Activated naive CD8-positive, alpha-beta T cell treated with anti-CD3 and anti-CD28 coated beads, Interleukin-2, amount 10 ng/mL, durations not matched to agents 7 days and 5 days (primary cell): ENCODE data around the gene CLOCK. TPM values are rescaled to one million over a fixed set of nuclear protein-coding genes. Genes with fewer than 3 reads are reported as not detected.

Experiments used
- ATAC-seq: fragments of 150-1000 bp; cut with Tn5 transposase; one replicate; pipeline ENCODE4 v1.10.0; 2021; ENCODE audit warnings: low read depth, moderate library complexity
- POLR2A ChIA-PET: fragments of 350-600 bp; sonication (Branson Sonifier 250); formaldehyde crosslinking; loops from one replicate; lab custom pipeline; 2021; ENCODE audit warnings: antibody characterized with exemption; lab: Charles Lee
- DNase-seq: peaks from one replicate; pipeline ENCODE4 v3.0.0; 2021
- H3K27ac Mint-ChIP-seq: one replicate; pipeline ENCODE4 v1.8.0; 2022; ENCODE audit warnings: mild to moderate bottlenecking, mixed read lengths
- H3K27me3 Mint-ChIP-seq: one replicate; pipeline ENCODE4 v1.8.0; 2022; ENCODE audit warnings: mild to moderate bottlenecking, moderate library complexity, mixed read lengths
- H3K36me3 Mint-ChIP-seq: one replicate; pipeline ENCODE4 v1.8.0; 2021; ENCODE audit warnings: mild to moderate bottlenecking, mixed read lengths
- H3K4me1 Mint-ChIP-seq: one replicate; pipeline ENCODE4 v1.8.0; 2021; ENCODE audit warnings: mixed read lengths
- H3K4me3 Mint-ChIP-seq: one replicate; pipeline ENCODE4 v1.8.0; 2022; ENCODE audit warnings: mild to moderate bottlenecking, moderate library complexity, mixed read lengths
- H3K9me3 Mint-ChIP-seq: one replicate; pipeline ENCODE4 v1.8.0; 2021; ENCODE audit warnings: mixed read lengths
- total RNA-seq, 2 experiments: library from RNA; stranded (reverse); gene quantifications; one replicate each; pipeline ENCODE4 v1.2.3, GENCODE V29; 2021

CLOCK gene
- total RNA-seq, 2 experiments from 2014 or later, result 8.5 to 9.1 TPM

DNA sequence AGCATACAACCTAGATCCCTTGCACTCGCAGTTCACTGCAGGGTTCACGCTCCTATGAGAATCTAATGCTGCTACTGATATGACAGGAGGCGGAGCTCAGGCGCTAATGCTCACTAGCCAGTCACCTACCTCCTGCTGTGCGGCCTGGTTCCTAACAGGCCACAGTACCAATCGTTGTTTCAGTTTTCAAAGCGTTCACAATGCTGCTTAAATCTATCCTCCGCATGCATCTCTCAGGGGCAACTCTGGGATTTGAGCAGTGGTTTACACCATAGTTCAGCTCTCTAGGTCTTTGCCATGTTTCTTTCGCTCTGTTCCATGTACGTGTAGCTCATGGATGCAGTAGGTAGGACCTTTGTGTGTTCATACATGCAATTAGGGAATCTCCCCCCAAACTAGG is 47.2 kb downstream of the CLOCK start:
- Mint-ChIP-seq H3K27ac (no peak overlapping the region), H3K4me1 (no peaks in the 10 kb centered on the region), H3K27me3 (no peaks in the 10 kb centered on the region), H3K4me3 (no peak overlapping the region), H3K9me3 (no peaks in the 10 kb centered on the region), H3K36me3 (peaks cover 14% of the 10 kb centered on the region)
- no peak for ATAC-seq
- POLR2A ChIA-PET, result no interaction called here
- DNase-seq, result no peak

DNA sequence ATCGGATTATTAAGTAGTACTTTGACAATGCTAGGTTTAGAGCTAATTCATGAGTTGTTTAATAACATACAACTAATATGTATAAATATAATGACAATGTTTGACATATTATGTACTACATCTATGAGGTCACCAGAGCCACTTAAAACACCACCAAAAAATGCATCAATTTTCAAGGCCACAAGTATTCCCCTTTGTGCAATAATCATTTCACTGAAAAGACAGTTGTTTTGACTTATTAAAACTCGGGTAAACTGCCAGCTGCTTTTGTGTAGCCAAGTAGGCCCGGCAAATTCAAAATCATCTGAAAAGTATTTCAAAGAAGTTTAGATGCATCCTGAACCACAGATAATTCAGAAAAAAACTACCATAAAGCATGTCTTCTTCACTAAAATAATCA is 48.7 kb downstream of the CLOCK start:
- ATAC-seq (no peak), DNase-seq (no peak)
- Mint-ChIP-seq H3K4me3 (no peak overlapping the region), H3K36me3 (peaks cover 13% of the 10 kb centered on the region), H3K4me1 (no peaks in the 10 kb centered on the region), H3K27me3 (no peaks in the 10 kb centered on the region), H3K9me3 (no peaks in the 10 kb centered on the region), H3K27ac (no peak overlapping the region)
- POLR2A ChIA-PET, result no interaction called here

DNA sequence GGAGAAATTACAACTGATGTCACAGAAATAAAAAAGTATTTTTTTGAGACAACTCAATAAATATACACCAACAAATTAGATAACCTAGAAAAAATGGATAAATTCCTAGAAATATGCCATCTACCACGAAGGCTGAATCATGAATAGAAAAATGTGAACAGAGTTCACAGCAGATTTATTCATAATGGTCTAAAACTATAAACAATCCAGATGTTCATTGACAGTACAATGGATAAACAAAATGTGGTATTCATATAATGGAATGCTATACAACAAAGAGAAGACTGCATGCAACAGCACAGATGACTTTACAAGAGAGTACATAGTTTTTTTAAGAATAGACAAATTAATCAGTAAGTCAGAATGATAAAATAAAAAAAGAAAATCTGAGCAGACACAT is 55.2 kb downstream of the CLOCK start:
- Mint-ChIP-seq H3K9me3 (no peaks in the 10 kb centered on the region), H3K27me3 (no peaks in the 10 kb centered on the region)
- POLR2A ChIA-PET, result no interaction called here

DNA sequence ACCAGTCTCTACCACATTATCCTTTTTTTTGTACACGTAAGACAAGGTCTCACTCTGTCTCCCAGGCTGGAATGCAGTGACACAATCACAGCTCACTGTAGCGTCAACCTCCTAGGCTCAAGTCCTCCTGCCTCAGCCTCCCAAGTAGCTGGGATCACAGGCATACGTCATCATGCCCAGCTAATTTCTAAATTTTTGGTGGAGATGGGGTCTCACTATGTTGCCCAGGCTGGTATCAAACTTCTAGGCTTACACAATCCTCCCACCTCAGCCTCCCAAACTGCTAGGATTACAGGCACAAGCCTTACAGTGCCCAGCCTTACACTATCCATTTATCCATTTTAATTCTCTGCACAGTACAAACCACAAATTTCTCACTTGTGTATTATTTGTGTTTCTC is 58.0 kb downstream of the CLOCK start:
- DNase-seq (no peak), ATAC-seq (no peak)
- H3K4me3 Mint-ChIP-seq, result no peak overlapping the region
- H3K27ac Mint-ChIP-seq, result no peak overlapping the region
- no peaks in the 10 kb centered on the region for H3K27me3 Mint-ChIP-seq
- no peaks in the 10 kb centered on the region for H3K4me1 Mint-ChIP-seq
- H3K36me3 Mint-ChIP-seq, result peaks cover 5% of the 10 kb centered on the region
- POLR2A ChIA-PET, result no interaction called here
- no peaks in the 10 kb centered on the region for H3K9me3 Mint-ChIP-seq

More for the DNA sequence above, 55.2 kb downstream of the CLOCK start:
- no peak for DNase-seq
- no peaks in the 10 kb centered on the region for H3K4me1 Mint-ChIP-seq
- ATAC-seq, result no peak
- no peak overlapping the region for H3K27ac Mint-ChIP-seq
- H3K36me3 Mint-ChIP-seq, result peaks cover 13% of the 10 kb centered on the region
- no peak overlapping the region for H3K4me3 Mint-ChIP-seq

DNA sequence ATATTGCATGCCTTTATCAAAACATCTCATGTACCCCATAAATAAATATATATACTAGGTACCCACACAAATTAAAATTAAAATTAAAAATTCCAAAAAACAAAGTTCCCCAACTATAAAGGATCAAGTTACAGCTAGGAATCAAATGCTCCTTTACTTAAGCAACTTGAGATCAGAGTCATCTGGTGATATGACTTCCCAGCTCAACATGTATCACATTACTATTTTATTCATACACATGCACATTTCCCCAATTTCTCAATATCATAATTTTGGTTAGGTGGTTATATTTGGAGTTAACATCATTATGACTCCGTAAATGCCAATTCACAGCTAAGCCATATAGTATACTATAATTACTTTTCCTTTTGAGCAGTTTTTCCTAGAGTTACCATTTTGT is 60.9 kb downstream of the CLOCK start:
- no peaks in the 10 kb centered on the region for H3K4me1 Mint-ChIP-seq
- ATAC-seq (no peak), DNase-seq (no peak)
- POLR2A ChIA-PET, result no interaction called here
- peaks cover 6% of the 10 kb centered on the region for H3K36me3 Mint-ChIP-seq
- H3K27ac Mint-ChIP-seq, result no peak overlapping the region
- H3K27me3 Mint-ChIP-seq, result no peaks in the 10 kb centered on the region
- H3K9me3 Mint-ChIP-seq, result no peaks in the 10 kb centered on the region
- H3K4me3 Mint-ChIP-seq, result no peak overlapping the region

- no peaks in the 10 kb centered on the region for H3K9me3 Mint-ChIP-seq
- H3K27ac Mint-ChIP-seq, result no peak overlapping the region
- POLR2A ChIA-PET, result no interaction called here
- H3K4me1 Mint-ChIP-seq, result no peaks in the 10 kb centered on the region
- no peak overlapping the region for H3K4me3 Mint-ChIP-seq
- ATAC-seq (no peak), DNase-seq (no peak)
- H3K36me3 Mint-ChIP-seq, result peaks cover 7% of the 10 kb centered on the region
- H3K27me3 Mint-ChIP-seq, result no peaks in the 10 kb centered on the region
These were observed 63.4 kb downstream of the CLOCK start for GRCh38 chr4:55483315-55483714.

- ATAC-seq, result peak; percentile 70
- DNase-seq, result no peak
- H3K36me3 Mint-ChIP-seq, result peaks cover 23% of the 10 kb centered on the region
- H3K27me3 Mint-ChIP-seq, result no peaks in the 10 kb centered on the region
- H3K4me1 Mint-ChIP-seq, result peaks cover 13% of the 10 kb centered on the region
- no peak overlapping the region for H3K4me3 Mint-ChIP-seq
- H3K27ac Mint-ChIP-seq, result no peak overlapping the region
- H3K9me3 Mint-ChIP-seq, result no peaks in the 10 kb centered on the region
- POLR2A ChIA-PET, result no interaction called here
These were observed 71.1 kb downstream of the CLOCK start for GRCh38 chr4:55475394-55476243.

DNA sequence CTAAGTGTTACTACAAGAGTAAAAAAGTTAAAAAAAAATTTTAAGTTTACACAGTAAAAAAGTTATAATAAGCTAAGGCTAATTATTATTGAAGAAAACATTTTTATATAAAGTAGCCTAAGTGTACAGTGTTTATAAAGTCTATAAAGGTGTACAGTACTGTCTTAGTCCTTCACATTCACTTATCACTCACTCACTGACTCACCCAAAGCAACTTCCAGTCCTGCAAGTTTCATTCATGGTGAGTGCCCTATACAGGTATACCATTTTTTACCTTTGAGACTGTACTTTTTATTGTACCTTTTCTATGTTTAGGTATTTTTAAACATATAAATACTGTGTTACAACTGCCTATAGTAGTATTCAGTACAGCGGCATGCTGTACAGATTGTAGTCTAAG is 76.7 kb downstream of the CLOCK start:
- ATAC-seq, result no peak
- Mint-ChIP-seq H3K9me3 (peaks cover 6% of the 10 kb centered on the region), H3K4me3 (no peak overlapping the region), H3K36me3 (peaks cover 29% of the 10 kb centered on the region), H3K4me1 (peaks cover 8% of the 10 kb centered on the region), H3K27ac (no peak overlapping the region), H3K27me3 (no peaks in the 10 kb centered on the region)
- POLR2A ChIA-PET, result no interaction called here
- no peak for DNase-seq

- no peak overlapping the region for H3K27ac Mint-ChIP-seq
- ATAC-seq (no peak), DNase-seq (no peak)
- peaks cover 23% of the 10 kb centered on the region for H3K36me3 Mint-ChIP-seq
- no peaks in the 10 kb centered on the region for H3K27me3 Mint-ChIP-seq
- no peak overlapping the region for H3K4me3 Mint-ChIP-seq
- peaks cover under 1% of the 10 kb centered on the region for H3K4me1 Mint-ChIP-seq
- H3K9me3 Mint-ChIP-seq, result peaks cover 6% of the 10 kb centered on the region
- POLR2A ChIA-PET, result no interaction called here
These were observed 78.0 kb downstream of the CLOCK start for GRCh38 chr4:55468724-55469123.

- H3K36me3 Mint-ChIP-seq, result peaks cover 31% of the 10 kb centered on the region
- no peak overlapping the region for H3K4me3 Mint-ChIP-seq
- H3K27me3 Mint-ChIP-seq, result no peaks in the 10 kb centered on the region
- no peaks in the 10 kb centered on the region for H3K4me1 Mint-ChIP-seq
- peaks cover 6% of the 10 kb centered on the region for H3K9me3 Mint-ChIP-seq
- no peak for ATAC-seq
- DNase-seq, result no peak
- no peak overlapping the region for H3K27ac Mint-ChIP-seq
- POLR2A ChIA-PET, result no interaction called here
These were observed 80.7 kb downstream of the CLOCK start for GRCh38 chr4:55466001-55466400.

DNA sequence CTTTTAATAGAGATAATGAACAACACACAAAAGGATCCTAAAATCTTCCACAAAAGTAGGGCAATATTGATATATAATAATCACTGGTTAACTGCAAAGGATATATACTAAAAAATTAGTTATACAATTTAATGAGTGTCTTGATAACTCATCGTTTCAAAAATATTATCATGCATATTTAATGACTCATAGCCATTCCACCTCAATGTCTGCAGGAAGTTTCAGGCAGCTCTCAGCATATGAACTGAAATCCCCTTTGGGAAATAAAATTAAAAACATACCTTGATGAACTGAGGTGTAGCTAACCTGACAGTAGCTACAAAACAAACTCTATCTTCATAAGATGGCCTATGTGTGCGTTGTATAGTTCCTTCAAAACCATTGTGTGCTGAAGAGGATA is 88.1 kb downstream of the CLOCK start:
- no peak for DNase-seq
- H3K27ac Mint-ChIP-seq, result no peak overlapping the region
- H3K4me3 Mint-ChIP-seq, result no peak overlapping the region
- H3K36me3 Mint-ChIP-seq, result peaks cover 13% of the 10 kb centered on the region
- ATAC-seq, result no peak
- H3K9me3 Mint-ChIP-seq, result no peaks in the 10 kb centered on the region
- no peaks in the 10 kb centered on the region for H3K27me3 Mint-ChIP-seq
- no peaks in the 10 kb centered on the region for H3K4me1 Mint-ChIP-seq
- POLR2A ChIA-PET, result no interaction called here

GRCh38 chr4:55458164-55458563 is 88.5 kb downstream of the CLOCK start:
- no peaks in the 10 kb centered on the region for H3K27me3 Mint-ChIP-seq
- peaks cover 13% of the 10 kb centered on the region for H3K36me3 Mint-ChIP-seq
- no peak overlapping the region for H3K4me3 Mint-ChIP-seq
- H3K4me1 Mint-ChIP-seq, result no peaks in the 10 kb centered on the region
- no peaks in the 10 kb centered on the region for H3K9me3 Mint-ChIP-seq
- no peak for DNase-seq
- ATAC-seq, result no peak
- no peak overlapping the region for H3K27ac Mint-ChIP-seq
- POLR2A ChIA-PET, result no interaction called here

DNA sequence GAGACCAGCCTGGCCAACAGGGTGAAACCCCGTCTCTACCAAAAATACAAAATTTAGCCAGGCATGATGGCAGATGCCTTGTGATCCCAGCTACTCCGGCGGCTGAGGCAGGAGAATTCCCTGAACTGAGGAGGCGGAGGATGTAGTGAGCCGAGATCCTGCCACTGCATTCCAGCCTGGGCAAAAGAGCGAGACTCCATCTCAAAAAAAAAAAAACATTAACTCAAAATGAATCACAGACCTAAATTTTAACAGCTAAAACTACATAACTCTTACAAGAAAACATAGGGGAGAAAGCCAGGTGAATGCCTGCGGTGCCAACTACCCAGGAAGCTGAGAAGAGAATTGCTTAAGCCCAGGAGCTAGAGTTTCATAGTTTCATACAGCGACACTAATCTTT is 96.1 kb downstream of the CLOCK start:
- ATAC-seq, result no peak
- Mint-ChIP-seq H3K4me3 (no peak overlapping the region), H3K9me3 (no peaks in the 10 kb centered on the region), H3K27ac (no peak overlapping the region), H3K27me3 (no peaks in the 10 kb centered on the region), H3K36me3 (peaks cover 27% of the 10 kb centered on the region), H3K4me1 (peaks cover 5% of the 10 kb centered on the region)
- no peak for DNase-seq
- POLR2A ChIA-PET, result no interaction called here

- POLR2A ChIA-PET, result no interaction called here
- Mint-ChIP-seq H3K36me3 (peaks cover 27% of the 10 kb centered on the region), H3K4me3 (no peak overlapping the region), H3K9me3 (no peaks in the 10 kb centered on the region), H3K4me1 (peaks cover 5% of the 10 kb centered on the region), H3K27me3 (no peaks in the 10 kb centered on the region), H3K27ac (no peak overlapping the region)
- DNase-seq, result no peak
- ATAC-seq, result no peak
These were observed 98.9 kb downstream of the CLOCK start for GRCh38 chr4:55447831-55448230.
